HL-60 (cell line): Measurements from ENCODE around the gene LDHB.

Experiments used
- DNase-seq, 2 experiments: peaks; one replicate each; pipeline ENCODE4 v3.0.0-alpha.2; 2010 to 2020; ENCODE audit warnings: low read depth in 1 of 2, low spot score in 1 of 2
- H3K27ac ChIP-seq: fragments of 250-450 bp; sonication (Bioruptor Pico); replicated peaks from 2 replicates; pipeline ENCODE4 v1.5.1; 2020; ENCODE audit warnings: mild to moderate bottlenecking, moderate library complexity
- H3K27me3 ChIP-seq: fragments of 250-450 bp; sonication (Bioruptor Pico); 2 replicates; pipeline ENCODE4 v1.5.1; 2021; ENCODE audit warnings: mild to moderate bottlenecking, moderate library complexity; ENCODE audit not compliant: insufficient read depth, poor library complexity, severe bottlenecking
- H3K4me3 ChIP-seq: replicated peaks from 2 replicates; pipeline ENCODE4 v1.5.1; 2011; ENCODE audit warnings: mild to moderate bottlenecking, control low read depth, low read length; ENCODE audit not compliant: insufficient read depth
- CTCF ChIP-seq: IDR thresholded peaks from one replicate; pipeline ENCODE4 v1.5.1; 2011; ENCODE audit warnings: low read length, control low read depth, inconsistent platforms; ENCODE audit not compliant: insufficient read depth
- GABPA ChIP-seq: IDR thresholded peaks from 2 replicates; pipeline ENCODE4 v1.6.1; 2012; ENCODE audit warnings: low read depth
- POLR2AphosphoS5 ChIP-seq: IDR thresholded peaks from 2 replicates; pipeline ENCODE4 v1.6.1; 2012; ENCODE audit warnings: low read depth
- REST ChIP-seq: IDR thresholded peaks from 2 replicates; pipeline ENCODE4 v1.6.1; 2012; ENCODE audit warnings: low read depth; ENCODE audit not compliant: insufficient replicate concordance
- SPI1 ChIP-seq: IDR thresholded peaks from 2 replicates; pipeline ENCODE4 v1.6.1; 2012; ENCODE audit warnings: low read depth, mild to moderate bottlenecking, borderline replicate concordance

Gene LDHB

GRCh38 chr12:21638054-21638891 is 19.4 kb downstream of the LDHB start:
- no peak overlapping the region for H3K4me3 ChIP-seq
- no peak for DNase-seq
- H3K27me3 ChIP-seq = no peaks in the 10 kb centered on the region
- H3K27ac ChIP-seq = no peak overlapping the region
- TF ChIP-seq GABPA (no peak), SPI1 (no peak), CTCF (no peak), REST (no peak), POLR2AphosphoS5 (no peak)

- TF ChIP-seq CTCF = no peak
- no peak for TF ChIP-seq REST
- TF ChIP-seq SPI1 = no peak
- TF ChIP-seq POLR2AphosphoS5 = no peak
- DNase-seq = no peak
- Histone ChIP-seq H3K4me3 (no peak overlapping the region), H3K27me3 (no peaks in the 10 kb centered on the region), H3K27ac (no peak overlapping the region)
Observed at GRCh38 chr12:21634245-21634644, 23.4 kb downstream of the LDHB start.

- TF ChIP-seq POLR2AphosphoS5 (no peak), SPI1 (peak; percentile 16; the same call in 1 of the 2 replicates), REST (no peak), CTCF (no peak), GABPA (no peak)
- Histone ChIP-seq H3K4me3 (no peak overlapping the region), H3K27ac (no peak overlapping the region), H3K27me3 (no peaks in the 10 kb centered on the region)
- DNase-seq = peak in 1 of 2 experiments; percentile 44
Observed at GRCh38 chr12:21631367-21631766, 26.3 kb downstream of the LDHB start.
